ENCODE data around the gene RNF14. TPM values are rescaled to one million over a fixed set of nuclear protein-coding genes. Genes with fewer than 3 reads are reported as not detected.

RNF14 gene
- total RNA-seq, 1 experiment from 2014 or later: 20.5 TPM

- TF ChIP-seq MYBL2 (CRISPR knock-in tag; IDR thresholded peaks at IDR 0.05) (no peak), ATF6 (CRISPR knock-in tag; IDR thresholded peaks at IDR 0.05) (no peak), IRF1 (CRISPR knock-in tag; IDR thresholded peaks at IDR 0.05) (no peak), FOXK1 (CRISPR knock-in tag; IDR thresholded peaks at IDR 0.05) (no peak), FOXJ3 (CRISPR knock-in tag; IDR thresholded peaks at IDR 0.05; ENCODE audit: borderline replicate concordance) (no peak), ZNF416 (CRISPR knock-in tag; IDR thresholded peaks at IDR 0.05) (no peak)
Measured at GRCh38 chr5:142020122-142020659, 51.3 kb downstream of the RNF14 start (continued).

- peaks cover 11% of the 10 kb centered on the region for H3K9me3 Mint-ChIP-seq
- peaks cover 6% of the 10 kb centered on the region for H3K36me3 Mint-ChIP-seq
- DNase-seq (ENCODE audit: low spot score) (no peak), ATAC-seq (no peak)
- H3K4me3 Mint-ChIP-seq: peak overlapping the region; percentile 79
- CTCF ChIA-PET: interaction anchor here (1.1 to 2.6 kb wide), 2 partner anchors 10 to 29 kb away, joined by 3 to 17 read pairs; partner anchors contain the start of gene GNPDA1
- H3K27ac Mint-ChIP-seq: no peak overlapping the region
- TF ChIP-seq AR (CRISPR knock-in tag; IDR thresholded peaks at IDR 0.05): no peak
- no peak for TF ChIP-seq ZMAT4 (CRISPR knock-in tag; IDR thresholded peaks at IDR 0.05)
- TF ChIP-seq ESRRA (CRISPR knock-in tag; IDR thresholded peaks at IDR 0.05; ENCODE audit: borderline replicate concordance): no peak
- no peak for TF ChIP-seq IRF1 (CRISPR knock-in tag; IDR thresholded peaks at IDR 0.05)
- TF ChIP-seq ZNF281 (CRISPR knock-in tag; IDR thresholded peaks at IDR 0.05): no peak
- TF ChIP-seq ZNF138 (CRISPR knock-in tag; conservative IDR thresholded peaks at IDR 0.05): no peak
- no peak for TF ChIP-seq MXD4 (CRISPR knock-in tag; IDR thresholded peaks at IDR 0.05; ENCODE audit: borderline replicate concordance)
- H3K27me3 Mint-ChIP-seq (ENCODE audit: low read depth): peaks cover 5% of the 10 kb centered on the region; the same call in 1 of the 2 replicates
- POLR2A ChIA-PET: no interaction called here
- peaks cover 15% of the 10 kb centered on the region for H3K4me1 Mint-ChIP-seq
Measured at GRCh38 chr5:142023836-142024235, 54.9 kb downstream of the RNF14 start.
